Iris pigment epithelial cell (primary cell): ENCODE results near the gene DTL.

ENCODE experiments used
- DNase-seq: peaks from one replicate; pipeline ENCODE4 v3.0.0-alpha.2; 2011; ENCODE audit warnings: low read depth

The DTL gene

DNA sequence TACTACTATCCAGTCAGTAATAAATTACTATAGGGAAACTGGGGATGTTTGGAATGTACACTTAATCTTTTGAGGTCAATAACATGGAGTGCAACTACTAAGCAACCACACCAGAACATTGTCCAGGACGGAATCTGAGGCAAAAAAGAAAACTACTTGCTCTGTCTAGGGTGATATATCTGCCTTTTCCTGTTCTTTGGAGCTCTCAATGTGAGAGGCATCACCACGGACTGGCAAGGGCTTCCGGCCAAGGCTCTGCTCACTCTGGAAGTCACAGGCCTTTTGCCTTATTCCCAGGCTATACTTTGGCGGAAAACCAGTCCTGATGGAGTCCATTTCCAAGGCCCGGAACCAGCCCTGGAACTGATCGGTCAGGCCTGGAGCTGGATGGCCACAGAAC, 94.2 kb downstream of the DTL start:
- no peak for DNase-seq

DNA sequence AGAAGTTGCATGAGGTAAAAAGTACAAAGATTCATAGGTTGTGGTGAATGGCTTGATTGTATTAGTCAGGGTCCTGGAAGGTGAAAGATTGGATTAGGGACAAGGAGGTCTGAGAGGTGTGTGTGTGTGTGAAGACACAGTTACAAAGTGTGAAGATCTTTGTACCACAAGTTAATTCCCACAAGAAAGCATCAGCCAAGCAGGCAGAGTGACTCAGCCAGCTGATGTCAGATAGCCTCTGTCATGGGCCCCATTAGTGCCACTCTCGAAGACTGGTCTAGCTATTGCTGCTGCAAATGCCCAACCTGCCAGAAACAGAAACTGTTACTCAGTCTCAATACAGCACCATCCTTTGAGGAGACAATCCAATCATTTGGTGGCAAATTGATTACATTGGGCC, 96.5 kb downstream of the DTL start:
- peak; percentile 11 for DNase-seq

DNA sequence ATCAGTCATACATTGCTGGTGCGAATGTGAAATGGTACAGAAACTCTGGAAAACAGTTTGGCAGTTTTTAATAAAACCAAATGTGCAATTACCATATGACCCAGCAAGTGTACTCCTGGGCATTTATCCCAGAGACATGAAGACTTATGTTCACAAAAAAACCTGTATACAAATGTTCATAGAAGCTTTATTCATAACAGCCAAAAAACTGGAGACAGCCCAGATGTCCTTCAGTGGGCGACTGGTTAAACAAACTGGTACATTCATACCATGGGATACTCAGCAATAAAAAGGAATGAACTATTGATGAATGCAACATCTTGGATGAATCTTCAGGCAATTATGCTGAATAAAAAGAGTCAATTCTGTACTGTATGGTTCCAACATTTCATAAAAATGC, 97.8 kb downstream of the DTL start:
- DNase-seq, result no peak

DNA sequence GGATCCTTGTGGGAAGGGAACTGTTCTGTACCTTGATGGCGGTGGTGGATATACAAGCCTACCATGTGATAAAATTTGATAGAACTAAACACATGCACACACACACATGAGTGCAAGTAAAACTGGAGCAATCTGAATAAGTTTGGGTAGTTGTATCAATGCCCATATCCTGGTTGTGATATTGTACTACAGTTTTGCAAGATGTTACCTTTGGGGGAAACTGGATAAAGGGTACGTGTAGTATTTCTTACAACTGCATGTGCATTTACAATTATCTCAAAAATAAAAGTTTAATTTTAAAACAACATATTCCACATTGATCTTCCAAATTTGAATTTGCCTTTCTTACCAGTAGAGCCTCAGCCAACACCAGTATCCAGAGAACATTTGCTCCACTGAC, 99.6 kb downstream of the DTL start:
- DNase-seq, result no peak

DNA sequence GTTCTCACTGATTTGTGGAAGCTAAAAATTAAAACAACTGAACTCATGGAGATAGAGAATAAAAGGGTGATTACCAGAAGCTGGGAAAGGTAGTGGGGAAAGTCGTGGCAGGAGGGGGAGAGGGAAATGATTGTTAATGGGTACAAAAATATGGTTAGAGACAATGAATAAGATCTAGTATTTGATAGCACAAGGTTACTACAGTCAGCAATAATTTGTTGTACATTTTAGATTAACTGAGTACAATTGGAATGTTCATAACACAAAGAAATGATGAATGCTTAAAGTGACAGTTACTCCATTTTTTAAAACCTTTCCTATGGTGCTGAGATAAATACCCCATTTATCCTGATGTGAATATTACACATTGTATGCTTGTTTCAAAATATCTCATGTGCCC, 102.3 kb downstream of the DTL start:
- DNase-seq, result no peak

DNA sequence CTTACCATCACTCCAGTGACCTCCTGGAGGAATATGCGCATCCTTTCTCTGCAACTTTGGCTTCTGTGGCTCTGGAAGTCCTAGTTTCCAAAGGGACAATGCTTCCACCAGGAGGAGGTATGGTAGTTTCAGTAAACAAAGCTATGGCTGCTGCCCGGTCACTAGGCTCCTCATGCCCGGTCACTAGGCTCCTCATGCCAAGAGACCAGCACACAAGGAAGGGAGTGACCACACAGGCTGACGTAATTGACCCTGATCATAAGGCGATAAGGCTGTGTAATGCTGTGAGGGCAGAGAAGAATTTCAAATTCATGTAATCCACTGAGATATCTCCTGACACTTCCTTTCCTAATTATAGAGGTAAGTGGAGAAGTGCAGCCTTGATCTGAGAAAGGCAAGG, 102.9 kb downstream of the DTL start:
- no peak for DNase-seq

DNA sequence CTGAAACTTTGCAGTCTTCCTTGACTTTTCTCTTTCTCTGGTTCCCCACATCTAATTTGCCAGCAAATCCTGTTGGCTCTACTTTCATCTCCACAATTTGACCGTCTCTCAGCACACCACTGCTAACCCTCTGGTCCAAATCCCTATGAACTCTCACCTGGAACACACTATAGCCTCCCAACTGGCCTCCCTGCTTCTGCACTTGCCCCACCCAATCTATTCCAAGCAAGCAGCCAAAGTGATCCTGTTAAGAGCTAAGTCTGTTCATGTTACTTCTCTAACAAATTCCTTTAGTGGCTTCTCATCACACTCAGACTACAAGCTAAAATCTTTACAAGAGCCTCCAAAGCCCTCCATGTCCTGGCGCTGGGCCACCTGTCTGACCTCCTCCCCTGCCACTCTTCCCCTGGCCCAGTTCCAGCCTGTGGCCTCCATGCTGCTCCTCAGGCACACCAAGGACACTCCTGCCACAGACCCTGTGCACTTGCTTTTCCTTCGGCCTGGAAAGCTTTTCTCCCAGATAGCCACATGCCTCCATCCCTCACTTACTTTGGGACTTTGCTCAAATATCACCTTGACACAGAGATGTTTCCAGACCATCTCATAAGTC, 104.1 kb downstream of the DTL start:
- no peak for DNase-seq

DNA sequence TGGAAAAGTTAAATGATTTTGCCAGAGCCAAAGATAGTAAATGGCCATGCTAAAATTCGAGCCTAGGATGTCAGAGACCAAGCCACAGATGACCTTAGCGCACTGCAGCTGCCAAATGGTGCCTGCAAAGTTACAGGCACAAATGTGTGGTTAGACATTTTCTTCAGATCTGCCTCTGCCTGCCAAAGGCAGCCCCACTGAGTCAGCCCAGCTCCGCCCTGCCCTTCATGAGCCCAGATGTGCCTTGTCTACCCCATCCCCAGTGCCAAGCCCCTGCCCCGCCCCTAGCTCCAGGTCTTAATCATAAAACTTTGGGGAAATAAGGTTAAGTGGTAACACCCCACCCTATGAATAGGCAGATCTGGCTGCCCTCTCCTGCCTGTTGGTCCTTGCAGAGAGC, 105.9 kb downstream of the DTL start:
- no peak for DNase-seq

DNA sequence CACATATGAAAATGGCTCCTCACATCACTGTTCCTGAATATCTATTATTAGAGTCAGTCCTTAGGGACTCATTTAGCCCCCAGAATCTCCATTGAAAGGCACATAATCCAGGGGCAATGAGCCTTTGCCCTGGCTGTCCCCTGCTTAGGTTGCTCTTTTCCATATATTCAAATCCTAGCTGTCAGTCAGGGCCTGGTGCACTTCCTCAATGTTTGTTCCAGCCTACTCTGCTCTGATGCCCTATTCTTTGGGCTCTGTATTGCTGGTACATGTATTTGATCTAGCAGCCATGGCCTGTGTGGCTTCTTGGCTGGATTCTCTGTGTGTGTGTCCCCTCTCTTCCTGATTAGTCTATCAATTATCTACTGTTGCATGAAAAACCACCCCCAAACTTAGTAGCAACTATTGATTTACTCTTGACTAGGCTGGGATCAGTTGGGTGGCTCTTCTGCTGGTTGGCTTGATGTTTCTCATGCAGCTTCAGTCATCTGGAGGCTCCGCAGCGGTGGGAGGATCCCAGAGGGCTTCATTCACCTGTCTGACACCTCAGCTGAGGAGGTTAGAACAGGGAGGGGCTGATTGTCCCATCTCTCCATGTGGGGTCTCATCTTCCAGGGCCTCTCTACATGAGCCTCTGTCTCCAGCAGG, 107.5 kb downstream of the DTL start:
- no peak for DNase-seq

DNA sequence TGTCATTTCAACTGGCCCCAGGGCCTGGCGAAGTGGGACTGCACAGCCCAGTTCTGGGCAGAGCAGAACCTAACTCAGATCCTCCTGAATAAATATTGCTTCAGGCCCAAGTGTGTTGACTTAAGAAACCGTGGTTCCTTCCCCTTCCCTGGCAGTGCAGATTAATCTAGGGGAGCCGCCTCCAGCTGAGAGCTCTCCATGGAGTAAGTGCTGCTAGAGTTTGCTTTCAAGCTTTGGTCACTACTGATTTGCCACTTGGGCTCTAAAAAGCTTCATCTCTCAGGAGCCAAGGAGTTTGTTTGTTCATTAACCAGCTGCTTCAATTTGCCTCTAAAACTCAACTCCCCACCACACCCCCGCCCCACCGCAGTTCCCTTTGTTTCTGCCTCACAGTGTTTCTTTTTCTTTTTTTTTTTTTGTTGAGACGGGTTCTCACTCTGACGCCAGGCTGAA, 112.1 kb downstream of the DTL start:
- DNase-seq, result no peak

DNA sequence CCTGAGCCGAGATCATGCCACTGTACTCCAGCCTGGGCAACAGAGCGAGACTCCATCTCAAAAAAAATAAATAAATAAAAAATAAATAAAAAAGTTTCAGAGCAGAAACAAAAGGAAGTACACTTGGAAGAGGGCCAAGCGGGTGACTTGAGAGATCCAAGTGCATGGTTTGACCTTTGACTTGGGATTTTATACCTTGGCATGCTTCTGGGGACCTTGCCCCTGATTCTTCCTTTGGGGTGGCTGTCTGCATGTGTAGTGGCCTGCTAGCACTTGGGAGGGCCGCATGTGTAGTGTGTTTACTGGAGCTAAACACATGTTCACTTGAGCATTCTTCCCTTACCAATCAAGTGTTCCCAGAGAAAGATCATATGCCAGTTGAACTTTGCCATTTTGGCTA, 114.0 kb downstream of the DTL start:
- no peak for DNase-seq

DNA sequence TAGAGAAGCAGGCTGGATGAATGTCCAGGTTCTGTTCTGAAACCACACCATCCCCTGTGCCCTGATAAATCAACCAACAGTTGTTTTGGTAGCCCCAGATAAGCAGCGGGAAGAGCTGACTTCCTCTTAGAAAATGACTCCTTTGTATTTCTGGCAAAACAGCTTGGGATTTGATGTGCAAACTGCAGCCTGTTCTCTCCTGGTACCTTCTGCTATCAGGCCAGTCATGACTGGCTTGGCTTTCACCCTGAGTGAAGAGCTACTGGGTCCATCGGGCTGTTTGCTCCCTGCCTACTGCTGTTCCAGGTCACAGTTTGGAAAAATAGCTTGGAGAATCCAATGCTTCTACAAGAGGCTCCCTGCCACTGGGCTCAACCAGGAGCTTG, 116.8 kb downstream of the DTL start:
- DNase-seq, result no peak

DNA sequence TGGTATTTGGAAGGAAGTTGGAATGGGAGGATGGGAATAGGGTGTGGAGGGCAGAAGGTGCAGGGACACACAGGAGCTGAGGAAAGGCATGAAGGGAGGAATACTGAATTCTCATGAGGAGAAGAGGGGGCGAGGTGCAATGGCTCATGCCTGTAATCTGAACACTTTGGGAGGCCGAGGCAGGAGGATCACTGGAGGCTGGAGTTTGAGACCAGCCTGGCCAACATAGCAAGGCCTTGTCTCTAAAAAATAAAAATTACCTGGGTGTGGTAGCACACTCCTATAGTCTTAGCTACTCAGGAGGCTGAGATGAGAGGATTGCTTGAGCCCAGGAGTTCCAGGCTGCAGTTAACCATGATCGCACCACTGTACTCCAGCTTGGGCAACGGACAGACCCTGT, 117.3 kb downstream of the DTL start:
- no peak for DNase-seq

DNA sequence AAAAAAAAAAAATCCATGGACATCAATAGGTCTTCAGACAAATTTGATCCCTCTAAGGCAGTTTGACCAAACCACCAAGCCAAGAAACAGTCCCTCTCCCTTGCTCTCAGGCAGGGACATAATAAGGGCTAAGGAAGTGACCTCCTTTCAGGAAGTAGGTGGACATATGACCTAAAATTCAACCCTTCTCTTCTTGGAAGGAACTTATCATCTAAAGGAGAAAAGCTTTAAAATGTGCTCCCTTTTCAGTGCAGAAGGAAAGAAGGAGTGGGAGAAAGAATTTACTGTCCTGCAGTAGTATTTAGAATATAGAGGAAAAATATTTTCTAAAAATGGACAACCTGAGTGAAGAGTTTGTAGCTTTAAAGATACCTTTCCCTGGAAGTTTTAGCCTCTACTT, 118.1 kb downstream of the DTL start:
- no peak for DNase-seq
